Endodermal cell (in vitro differentiated cells): ENCODE data around the gene DPM1. TPM values are rescaled to one million over a fixed set of nuclear protein-coding genes. Genes with fewer than 3 reads are reported as not detected.
A peak's percentile ranks its signal among the peaks of the same experiment; 100 is the strongest.

Experiments
- DNase-seq: peaks from one replicate; pipeline ENCODE4 v3.0.0-alpha.2; 2017
- H3K27ac ChIP-seq: 2 replicates; pipeline ENCODE4 v1.5.1; 2013; ENCODE audit warnings: mild to moderate bottlenecking, low read depth, low read length, moderate library complexity
- H3K27me3 ChIP-seq: 2 replicates; pipeline ENCODE4 v1.6.1; 2013; ENCODE audit warnings: mild to moderate bottlenecking, low read length, moderate library complexity; ENCODE audit not compliant: insufficient read depth, control insufficient read depth, poor library complexity, severe bottlenecking
- H3K36me3 ChIP-seq: 2 replicates; pipeline ENCODE4 v1.7.0; 2013; ENCODE audit warnings: mild to moderate bottlenecking, low read length, moderate library complexity; ENCODE audit not compliant: control insufficient read depth, insufficient read depth
- H3K4me1 ChIP-seq: one replicate; pipeline ENCODE4 v1.7.0; 2013; ENCODE audit warnings: low read length; ENCODE audit not compliant: control insufficient read depth, insufficient read depth
- H3K4me3 ChIP-seq: 2 replicates; pipeline ENCODE4 v1.5.1; 2013; ENCODE audit warnings: mild to moderate bottlenecking, low read length, moderate library complexity
- H3K9ac ChIP-seq: 2 replicates; pipeline ENCODE4 v1.6.1; 2013; ENCODE audit warnings: mild to moderate bottlenecking, low read length, moderate library complexity; ENCODE audit not compliant: poor library complexity, severe bottlenecking; ENCODE audit errors: extremely low read depth
- H3K9me3 ChIP-seq: 2 replicates; pipeline ENCODE4 v1.6.1; 2013; ENCODE audit warnings: mild to moderate bottlenecking, low read length, moderate library complexity; ENCODE audit not compliant: control insufficient read depth
- H3K27ac Mint-ChIP-seq: 2 replicates; pipeline ENCODE4 v1.8.0; 2020; ENCODE audit warnings: mixed read lengths
- H3K27me3 Mint-ChIP-seq: 2 replicates; pipeline ENCODE4 v1.8.0; 2021; ENCODE audit warnings: mild to moderate bottlenecking, mixed read lengths; ENCODE audit not compliant: insufficient read depth
- H3K36me3 Mint-ChIP-seq: 2 replicates; pipeline ENCODE4 v1.8.0; 2020; ENCODE audit warnings: low read depth, mixed read lengths
- H3K4me1 Mint-ChIP-seq: 2 replicates; pipeline ENCODE4 v1.8.0; 2020; ENCODE audit warnings: mixed read lengths
- H3K4me3 Mint-ChIP-seq: 2 replicates; pipeline ENCODE4 v1.8.0; 2020; ENCODE audit warnings: mild to moderate bottlenecking, moderate library complexity, mixed read lengths
- H3K9me3 Mint-ChIP-seq: 2 replicates; pipeline ENCODE4 v1.8.0; 2020; ENCODE audit warnings: mild to moderate bottlenecking, mixed read lengths
- CTCF ChIP-seq: fragments of 200-600 bp; sonication (generic); conservative IDR thresholded peaks from 2 replicates; pipeline ENCODE4 v1.5.0; 2021; ENCODE audit warnings: antibody characterized with exemption, mild to moderate bottlenecking
- WGBS, 2 experiments: methylation state at CpG; one replicate each; pipeline versions ENCODE4 v1.1.5 to v1.1.7; 2013; ENCODE audit warnings: missing lambda C conversion rate in 2 of 2, mixed read lengths in 1 of 2; ENCODE audit not compliant: insufficient coverage in 1 of 2, insufficient read length in 1 of 2; 5-methylcytosine and 5-hydroxymethylcytosine counted together
- total RNA-seq, 2 donors: library from RNA; stranded (reverse); fragmentation: NEBNext Ultra II Directional in 1 of 2; extraction: Animal tissue kit (Norgen Biotek cat#: 25700) in 1 of 2; gene quantifications; 2 replicates in 1 of 2; 3 replicates in 1 of 2; pipeline ENCODE4 v1.2.1, GENCODE V29; 2021

Gene DPM1
- total RNA-seq, 2 donors from 2014 or later = 54.9 to 58.8 TPM

DNA sequence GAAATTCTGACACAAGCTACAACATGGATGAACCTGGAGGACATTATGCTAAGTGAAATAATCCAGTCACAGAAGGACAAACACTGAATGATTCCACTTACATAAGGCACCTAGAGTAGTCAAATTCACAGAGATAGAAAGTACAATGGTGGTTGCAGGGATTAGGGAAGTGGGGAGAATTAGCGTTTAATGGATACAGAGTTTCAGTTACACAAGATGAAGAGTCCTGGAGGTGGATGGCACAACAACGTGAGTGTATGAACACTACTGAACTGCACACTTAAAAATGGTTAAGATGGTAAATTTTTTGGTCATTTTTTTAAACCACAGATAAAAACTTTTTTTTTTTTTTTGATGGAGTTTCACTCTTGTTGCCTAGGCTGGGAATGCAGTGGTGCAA lies 25.0 kb upstream of the DPM1 start:
- H3K27ac ChIP-seq = no peak overlapping the region

GRCh38 chr20:50982363-50982762 lies 24.0 kb upstream of the DPM1 start:
- no peak for TF ChIP-seq CTCF
- Mint-ChIP-seq H3K36me3 (no peaks in the 10 kb centered on the region), H3K9me3 (peaks cover 2% of the 10 kb centered on the region), H3K4me1 (peaks cover 2% of the 10 kb centered on the region), H3K27me3 (peaks cover 7% of the 10 kb centered on the region), H3K4me3 (no peak overlapping the region), H3K27ac (no peak overlapping the region)
- WGBS, 2 experiments = 79 to 87% methylated on average over 3 to 4 of the region's 4 CpGs
- Histone ChIP-seq H3K27ac (no peak overlapping the region), H3K9me3 (no peaks in the 10 kb centered on the region), H3K4me1 (no peaks in the 10 kb centered on the region), H3K9ac (no peak overlapping the region), H3K36me3 (no peaks in the 10 kb centered on the region), H3K4me3 (no peak overlapping the region), H3K27me3 (no peaks in the 10 kb centered on the region)
- DNase-seq = no peak

More for the DNA sequence above, 25.0 kb upstream of the DPM1 start:
- Histone ChIP-seq H3K27me3 (no peaks in the 10 kb centered on the region), H3K4me3 (no peak overlapping the region), H3K9me3 (no peaks in the 10 kb centered on the region), H3K4me1 (no peaks in the 10 kb centered on the region), H3K36me3 (no peaks in the 10 kb centered on the region), H3K9ac (no peak overlapping the region)
- TF ChIP-seq CTCF = no peak
- Mint-ChIP-seq H3K4me1 (peaks cover 5% of the 10 kb centered on the region), H3K27me3 (peaks cover 5% of the 10 kb centered on the region), H3K36me3 (no peaks in the 10 kb centered on the region), H3K4me3 (no peak overlapping the region), H3K9me3 (peaks cover 2% of the 10 kb centered on the region), H3K27ac (no peak overlapping the region)
- no peak for DNase-seq
- 89% methylated on average over 2 of the region's 2 CpGs for WGBS, 2 experiments

- Histone ChIP-seq H3K4me3 (no peak overlapping the region), H3K9me3 (no peaks in the 10 kb centered on the region), H3K4me1 (no peaks in the 10 kb centered on the region), H3K36me3 (no peaks in the 10 kb centered on the region), H3K9ac (no peak overlapping the region), H3K27ac (no peak overlapping the region), H3K27me3 (no peaks in the 10 kb centered on the region)
- peak; percentile 12 for TF ChIP-seq CTCF
- DNase-seq = no peak
- WGBS, 2 experiments = 98 to 100% methylated on average over 2 to 3 of the region's 3 CpGs
- peaks cover 2% of the 10 kb centered on the region for H3K9me3 Mint-ChIP-seq
- H3K27ac Mint-ChIP-seq = no peak overlapping the region
- H3K4me1 Mint-ChIP-seq = peaks cover 2% of the 10 kb centered on the region
- peaks cover 11% of the 10 kb centered on the region for H3K27me3 Mint-ChIP-seq
- no peaks in the 10 kb centered on the region for H3K36me3 Mint-ChIP-seq
- H3K4me3 Mint-ChIP-seq = no peak overlapping the region
Measured at GRCh38 chr20:50981714-50982048, 23.3 kb upstream of the DPM1 start.
